Nephron (organoid): ENCODE results near the gene MYEOV.

ENCODE experiments used
- H3K27ac Mint-ChIP-seq, 3 experiments: 2 replicates each; pipeline ENCODE4 v1.8.0; 2020; ENCODE audit warnings: mixed read lengths in 3 of 3, mild to moderate bottlenecking in 2 of 3, moderate library complexity in 1 of 3
- H3K27me3 Mint-ChIP-seq: 2 replicates; pipeline ENCODE4 v1.8.0; 2021; ENCODE audit warnings: low read depth, mild to moderate bottlenecking, moderate library complexity, mixed read lengths
- H3K36me3 Mint-ChIP-seq: 2 replicates; pipeline ENCODE4 v1.8.0; 2020; ENCODE audit warnings: low read depth, mixed read lengths
- H3K4me1 Mint-ChIP-seq: 2 replicates; pipeline ENCODE4 v1.8.0; 2020; ENCODE audit warnings: mixed read lengths
- H3K4me3 Mint-ChIP-seq, 3 experiments: 2 replicates each; pipeline ENCODE4 v1.8.0; 2020; ENCODE audit warnings: mild to moderate bottlenecking in 3 of 3, mixed read lengths in 3 of 3, moderate library complexity in 2 of 3
- H3K9me3 Mint-ChIP-seq: 2 replicates; pipeline ENCODE4 v1.8.0; 2020; ENCODE audit warnings: mixed read lengths
- CTCF ChIP-seq, 3 experiments: fragments of 200-600 bp; sonication (generic); IDR thresholded peaks; one replicate each; pipeline ENCODE4 v1.5.0; 2021; ENCODE audit warnings: antibody characterized with exemption in 3 of 3; ENCODE audit not compliant: unreplicated experiment in 3 of 3

Gene MYEOV

GRCh38 chr11:69342588-69343330 lies 48.8 kb downstream of the MYEOV start:
- no peak for TF ChIP-seq CTCF (IDR thresholded peaks at IDR 0.05; ENCODE audit: unreplicated experiment in 3 of 3)
- H3K27ac Mint-ChIP-seq: no peak overlapping the region
- peaks cover 13% of the 10 kb centered on the region for H3K27me3 Mint-ChIP-seq

GRCh38 chr11:69343401-69344321 lies 49.7 kb downstream of the MYEOV start:
- Mint-ChIP-seq H3K27me3 (peaks cover 12% of the 10 kb centered on the region), H3K4me3 (no peak overlapping the region), H3K36me3 (peaks cover 4% of the 10 kb centered on the region), H3K27ac (no peak overlapping the region), H3K4me1 (no peaks in the 10 kb centered on the region), H3K9me3 (peaks cover 4% of the 10 kb centered on the region)
- no peak for TF ChIP-seq CTCF (IDR thresholded peaks at IDR 0.05; ENCODE audit: unreplicated experiment in 3 of 3)

More at GRCh38 chr11:69342588-69343330, 48.8 kb downstream of the MYEOV start:
- Mint-ChIP-seq H3K36me3 (peaks cover 4% of the 10 kb centered on the region), H3K9me3 (peaks cover 4% of the 10 kb centered on the region), H3K4me1 (no peaks in the 10 kb centered on the region), H3K4me3 (no peak overlapping the region)

- peaks cover 2% of the 10 kb centered on the region for H3K36me3 Mint-ChIP-seq
- no peak overlapping the region for H3K27ac Mint-ChIP-seq
- H3K4me3 Mint-ChIP-seq: no peak overlapping the region
- H3K4me1 Mint-ChIP-seq: no peaks in the 10 kb centered on the region
- H3K27me3 Mint-ChIP-seq: peaks cover 6% of the 10 kb centered on the region
- no peak for TF ChIP-seq CTCF (IDR thresholded peaks at IDR 0.05; ENCODE audit: unreplicated experiment in 3 of 3)
- peaks cover 3% of the 10 kb centered on the region for H3K9me3 Mint-ChIP-seq
Observed at GRCh38 chr11:69344570-69345145, 50.7 kb downstream of the MYEOV start.
